SH-SY5Y (cell line): ENCODE measurements around the gene CACNA2D1.

Experiments
- GATA2 ChIP-seq: IDR thresholded peaks from 2 replicates; pipeline ENCODE4 v1.6.1; 2011; ENCODE audit warnings: mild to moderate bottlenecking, low read depth, low read length
- GATA3 ChIP-seq: IDR thresholded peaks from 2 replicates; pipeline ENCODE4 v1.6.1; 2011; ENCODE audit warnings: low read depth, mild to moderate bottlenecking, low read length, moderate library complexity

CACNA2D1 gene

GRCh38 chr7:82241356-82241755, 202.2 kb downstream of the CACNA2D1 start:
- TF ChIP-seq GATA2 (no peak), GATA3 (peak; percentile 24; the same call in 1 of the 2 replicates)

- TF ChIP-seq GATA2 = no peak
- no peak for TF ChIP-seq GATA3
These were observed 207.9 kb downstream of the CACNA2D1 start for GRCh38 chr7:82235713-82236112.

- TF ChIP-seq GATA3 (no peak), GATA2 (no peak)
These were observed 209.0 kb downstream of the CACNA2D1 start for GRCh38 chr7:82234457-82235049.

- TF ChIP-seq GATA2 (no peak), GATA3 (no peak)
These were observed 212.6 kb downstream of the CACNA2D1 start for GRCh38 chr7:82230811-82231581.

- TF ChIP-seq GATA2 (no peak), GATA3 (no peak)
These were observed 214.4 kb downstream of the CACNA2D1 start for GRCh38 chr7:82229164-82229563.

GRCh38 chr7:82226191-82226590, 217.4 kb downstream of the CACNA2D1 start:
- TF ChIP-seq GATA2 = no peak
- TF ChIP-seq GATA3 = no peak

- TF ChIP-seq GATA3 (no peak), GATA2 (no peak)
These were observed 219.0 kb downstream of the CACNA2D1 start for GRCh38 chr7:82224529-82224928.

GRCh38 chr7:82223580-82223979, 220.0 kb downstream of the CACNA2D1 start:
- TF ChIP-seq GATA2 (no peak), GATA3 (no peak)

- TF ChIP-seq GATA2 (no peak), GATA3 (no peak)
These were observed 222.4 kb downstream of the CACNA2D1 start for GRCh38 chr7:82221152-82221674.

GRCh38 chr7:82212466-82212865, 231.1 kb downstream of the CACNA2D1 start:
- TF ChIP-seq GATA2 (no peak), GATA3 (no peak)

- TF ChIP-seq GATA3 = no peak
- TF ChIP-seq GATA2 = no peak
These were observed 232.2 kb downstream of the CACNA2D1 start for GRCh38 chr7:82211333-82211732.

GRCh38 chr7:82210416-82211184, 233.0 kb downstream of the CACNA2D1 start:
- TF ChIP-seq GATA2 (no peak), GATA3 (no peak)

GRCh38 chr7:82209179-82209747, 234.3 kb downstream of the CACNA2D1 start:
- no peak for TF ChIP-seq GATA2
- no peak for TF ChIP-seq GATA3

- TF ChIP-seq GATA3 (no peak), GATA2 (no peak)
These were observed 238.9 kb downstream of the CACNA2D1 start for GRCh38 chr7:82204694-82205093.

GRCh38 chr7:82202965-82203364, 240.6 kb downstream of the CACNA2D1 start:
- TF ChIP-seq GATA2 (no peak), GATA3 (no peak)
